ENCODE data around the gene NUDT1.

DNA sequence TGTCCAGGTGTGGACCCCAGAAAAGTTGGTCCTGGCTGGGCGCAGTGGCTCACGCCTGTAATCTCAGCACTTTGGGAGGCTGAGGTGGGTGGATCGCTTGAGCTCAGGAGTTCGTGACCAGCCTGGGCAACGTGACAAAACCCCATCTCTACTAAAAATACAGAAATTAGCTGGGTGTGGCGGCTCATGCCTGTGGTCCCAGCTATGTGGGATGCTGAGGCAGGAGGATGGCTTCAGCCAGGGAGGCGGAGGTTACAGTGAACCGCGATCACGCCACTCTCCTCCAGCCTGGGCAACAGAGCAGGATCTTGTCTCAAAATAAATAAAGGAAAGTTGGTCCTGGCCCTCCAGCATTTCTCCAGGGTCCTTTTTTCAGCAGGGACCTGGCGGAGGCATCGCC, 1.4 kb downstream of the NUDT1 start:
- no peak for TF ChIP-seq RAD21 (IDR thresholded peaks at IDR 0.05; ENCODE audit: low read depth)
- TF ChIP-seq, protein P1, sequence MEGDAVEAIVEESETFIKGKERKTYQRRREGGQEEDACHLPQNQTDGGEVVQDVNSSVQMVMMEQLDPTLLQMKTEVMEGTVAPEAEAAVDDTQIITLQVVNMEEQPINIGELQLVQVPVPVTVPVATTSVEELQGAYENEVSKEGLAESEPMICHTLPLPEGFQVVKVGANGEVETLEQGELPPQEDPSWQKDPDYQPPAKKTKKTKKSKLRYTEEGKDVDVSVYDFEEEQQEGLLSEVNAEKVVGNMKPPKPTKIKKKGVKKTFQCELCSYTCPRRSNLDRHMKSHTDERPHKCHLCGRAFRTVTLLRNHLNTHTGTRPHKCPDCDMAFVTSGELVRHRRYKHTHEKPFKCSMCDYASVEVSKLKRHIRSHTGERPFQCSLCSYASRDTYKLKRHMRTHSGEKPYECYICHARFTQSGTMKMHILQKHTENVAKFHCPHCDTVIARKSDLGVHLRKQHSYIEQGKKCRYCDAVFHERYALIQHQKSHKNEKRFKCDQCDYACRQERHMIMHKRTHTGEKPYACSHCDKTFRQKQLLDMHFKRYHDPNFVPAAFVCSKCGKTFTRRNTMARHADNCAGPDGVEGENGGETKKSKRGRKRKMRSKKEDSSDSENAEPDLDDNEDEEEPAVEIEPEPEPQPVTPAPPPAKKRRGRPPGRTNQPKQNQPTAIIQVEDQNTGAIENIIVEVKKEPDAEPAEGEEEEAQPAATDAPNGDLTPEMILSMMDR (IDR thresholded peaks at IDR 0.05 in 2 of 3, conservative IDR thresholded peaks at IDR 0.05 in 1 of 3; ENCODE audit: borderline replicate concordance in 1 of 3, insufficient read depth in 1 of 3, low read depth in 2 of 3, low read length in 2 of 3) = no peak
- no peak for TF ChIP-seq EZH2 (IDR thresholded peaks at IDR 0.05)
- TF ChIP-seq TCF7L2 (IDR thresholded peaks at IDR 0.05; ENCODE audit: borderline replicate concordance, extremely low read depth, insufficient read depth, insufficient read length) = no peak
- no peak for TF ChIP-seq EGR1 (IDR thresholded peaks at IDR 0.05; ENCODE audit: low read depth)
- no peak for TF ChIP-seq FOSL1 (IDR thresholded peaks at IDR 0.05; ENCODE audit: low read depth)
- TF ChIP-seq, protein P2, sequence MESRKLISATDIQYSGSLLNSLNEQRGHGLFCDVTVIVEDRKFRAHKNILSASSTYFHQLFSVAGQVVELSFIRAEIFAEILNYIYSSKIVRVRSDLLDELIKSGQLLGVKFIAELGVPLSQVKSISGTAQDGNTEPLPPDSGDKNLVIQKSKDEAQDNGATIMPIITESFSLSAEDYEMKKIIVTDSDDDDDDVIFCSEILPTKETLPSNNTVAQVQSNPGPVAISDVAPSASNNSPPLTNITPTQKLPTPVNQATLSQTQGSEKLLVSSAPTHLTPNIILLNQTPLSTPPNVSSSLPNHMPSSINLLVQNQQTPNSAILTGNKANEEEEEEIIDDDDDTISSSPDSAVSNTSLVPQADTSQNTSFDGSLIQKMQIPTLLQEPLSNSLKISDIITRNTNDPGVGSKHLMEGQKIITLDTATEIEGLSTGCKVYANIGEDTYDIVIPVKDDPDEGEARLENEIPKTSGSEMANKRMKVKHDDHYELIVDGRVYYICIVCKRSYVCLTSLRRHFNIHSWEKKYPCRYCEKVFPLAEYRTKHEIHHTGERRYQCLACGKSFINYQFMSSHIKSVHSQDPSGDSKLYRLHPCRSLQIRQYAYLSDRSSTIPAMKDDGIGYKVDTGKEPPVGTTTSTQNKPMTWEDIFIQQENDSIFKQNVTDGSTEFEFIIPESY (IDR thresholded peaks at IDR 0.05; ENCODE audit: extremely low read depth, insufficient replicate concordance, low read length) = no peak
